Omental fat pad (tissue), 4 donors: Measurements from ENCODE around the gene GBX1. TPM values are rescaled to one million over a fixed set of nuclear protein-coding genes. Genes with fewer than 3 reads are reported as not detected.

Source experiments
- ATAC-seq: fragments of 150-250 bp; one replicate; pipeline ENCODE4 v1.9.1; 2016; ENCODE audit warnings: mild to moderate bottlenecking, moderate library complexity; ENCODE audit not compliant: low FRiP score
- DNase-seq: peaks from one replicate; pipeline ENCODE4 v3.0.0-alpha.2; 2019; ENCODE audit warnings: low spot score
- CTCF ChIP-seq, 3 donors: fragments of 450-650 bp; IDR thresholded peaks; one replicate each; pipeline ENCODE4 v1.5.1; 2016 to 2017; ENCODE audit warnings: antibody characterized with exemption in 3 of 3, mild to moderate bottlenecking in 3 of 3, moderate library complexity in 2 of 3
- total RNA-seq, 4 donors: library from RNA; depleted of rRNA; stranded (reverse); fragments of >200 nt; gene quantifications; one replicate each; pipeline ENCODE4 v1.1.0, GENCODE V29; 2016

Gene GBX1
- total RNA-seq, 4 donors from 2014 or later, result not detected

GRCh38 chr7:151100921-151101320, 66.6 kb downstream of the GBX1 start:
- TF ChIP-seq CTCF (IDR thresholded peaks at IDR 0.05), result no peak
- ATAC-seq, result peak; percentile 16

GRCh38 chr7:151099486-151100211, 67.8 kb downstream of the GBX1 start:
- DNase-seq, result no peak
- no peak for TF ChIP-seq CTCF (IDR thresholded peaks at IDR 0.05)
- no peak for ATAC-seq

More at GRCh38 chr7:151100921-151101320, 66.6 kb downstream of the GBX1 start:
- DNase-seq, result no peak

Other genes with a start within 250 kb of the GBX1 start
- under 1 TPM; 0.12 to 0.56 (median 0.47) TPM for gene KCNH2, start 189.4 kb downstream of the GBX1 start, total RNA-seq
- 10 to 100 TPM; 11.2 to 75.3 (median 25.2) TPM for gene NOS3, start 176.7 kb downstream of the GBX1 start, total RNA-seq
- gene ATG9B, start 143.2 kb downstream of the GBX1 start, total RNA-seq, result under 1 TPM in 1 of 4 donors, not detected in 3; 0.46 TPM
- gene ABCB8, start 139.2 kb downstream of the GBX1 start, total RNA-seq, result 10 to 100 TPM; 25.5 to 39.4 (median 31.6) TPM
- 1 to 10 TPM; 1.6 to 3.2 (median 2.3) TPM for gene ASIC3, start 119.2 kb downstream of the GBX1 start, total RNA-seq
- gene CDK5, start 109.8 kb downstream of the GBX1 start, total RNA-seq, result 10 to 100 TPM in 1 of 4 donors, 1 to 10 TPM in 3; 6.1 to 10.4 (median 7.9) TPM
- 100 to 1,000 TPM; 115 to 126 (median 118) TPM for gene SLC4A2, start 108.1 kb downstream of the GBX1 start, total RNA-seq
- 10 to 100 TPM; 44.0 to 67.6 (median 51.6) TPM for gene FASTK, start 86.9 kb downstream of the GBX1 start, total RNA-seq
- 10 to 100 TPM; 23.5 to 38.5 (median 26.9) TPM for gene TMUB1, start 84.2 kb downstream of the GBX1 start, total RNA-seq
- 10 to 100 TPM; 34.6 to 53.0 (median 47.9) TPM for gene AGAP3, start 81.2 kb downstream of the GBX1 start, total RNA-seq
- gene ASB10, start 19.6 kb upstream of the GBX1 start, total RNA-seq, result not detected
- not detected for gene H2BK1, start 42.8 kb upstream of the GBX1 start, total RNA-seq
- gene ABCF2, start 59.5 kb upstream of the GBX1 start, total RNA-seq, result 10 to 100 TPM; 28.5 to 93.4 (median 44.7) TPM
- gene CHPF2, start 64.8 kb upstream of the GBX1 start, total RNA-seq, result 10 to 100 TPM; 22.3 to 44.9 (median 34.0) TPM
- gene SMARCD3, start 81.0 kb upstream of the GBX1 start, total RNA-seq, result 10 to 100 TPM; 19.7 to 57.5 (median 31.2) TPM
- 10 to 100 TPM; 48.6 to 76.4 (median 56.0) TPM for gene NUB1, start 174.1 kb upstream of the GBX1 start, total RNA-seq
- 10 to 100 TPM; 17.2 to 41.5 (median 22.1) TPM for gene WDR86, start 242.3 kb upstream of the GBX1 start, total RNA-seq